Middle frontal gyrus (tissue), 1 donor: ENCODE data around the gene CDCA5.

Experiments
- DNase-seq: peaks from one replicate; pipeline ENCODE4 v3.0.0-alpha.2; 2015; ENCODE audit warnings: low spot score; ENCODE audit errors: extremely low spot score

CDCA5 gene

DNA sequence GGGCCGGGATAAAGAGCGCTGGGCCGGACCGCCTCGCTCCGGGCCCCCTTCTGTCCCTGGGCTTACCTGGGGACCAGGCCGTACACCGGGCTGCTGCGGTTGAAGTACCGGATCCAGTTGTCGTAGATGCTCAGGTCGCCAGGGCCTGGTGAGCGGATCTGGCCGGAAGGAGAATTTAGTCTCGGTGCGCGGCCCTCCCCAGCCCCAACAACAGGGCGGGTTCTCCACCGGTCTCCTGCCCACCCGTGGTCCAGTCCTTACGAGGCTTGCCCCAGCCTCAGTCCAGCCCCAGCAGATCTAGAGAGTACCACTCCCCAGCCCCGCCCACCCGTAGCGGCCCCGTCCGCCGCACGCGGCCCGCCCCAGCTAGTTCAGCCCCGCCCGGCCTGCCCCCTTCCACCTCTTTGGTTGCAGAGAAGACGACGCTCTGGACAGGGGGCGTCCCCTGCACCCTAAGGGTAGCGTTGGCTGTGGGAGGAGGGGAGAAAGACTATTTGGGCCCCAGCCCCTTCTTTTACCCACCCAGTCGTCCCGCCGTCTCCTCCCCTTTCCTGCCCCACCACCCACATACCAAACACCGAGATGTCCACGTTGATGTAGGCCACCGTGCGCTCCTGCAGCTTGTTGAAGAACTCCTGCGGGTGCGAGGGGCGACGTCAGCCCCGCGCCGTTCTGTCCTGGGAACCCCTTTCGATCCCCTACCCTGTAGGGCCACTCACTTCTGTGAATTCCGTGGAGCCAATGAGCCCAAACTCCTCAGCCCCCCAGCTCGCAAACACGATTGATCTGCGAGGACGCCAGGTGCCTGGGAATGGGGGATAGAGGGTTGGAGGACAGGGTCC, 36.0 kb downstream of the CDCA5 start:
- no peak for DNase-seq

DNA sequence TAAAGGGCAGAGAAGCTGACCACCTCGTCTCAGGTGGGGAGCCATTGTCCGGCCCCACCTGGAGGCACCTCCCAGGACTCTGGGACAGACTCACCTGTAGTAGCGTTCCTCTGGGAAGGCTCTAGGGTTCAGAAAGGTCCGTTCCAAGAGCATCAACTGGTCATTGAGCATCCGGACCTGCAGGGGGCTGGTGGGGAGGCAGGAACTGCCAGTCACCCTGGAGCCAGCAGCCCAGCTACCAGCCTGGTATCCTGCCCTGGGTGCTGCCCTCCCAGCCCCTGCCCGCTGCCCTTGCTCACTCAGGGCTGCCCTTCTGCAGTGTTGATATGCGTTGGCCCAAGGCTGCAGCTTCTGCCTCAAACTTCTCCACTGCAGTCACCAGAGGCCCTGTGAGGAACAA, 38.1 kb downstream of the CDCA5 start:
- DNase-seq = no peak

DNA sequence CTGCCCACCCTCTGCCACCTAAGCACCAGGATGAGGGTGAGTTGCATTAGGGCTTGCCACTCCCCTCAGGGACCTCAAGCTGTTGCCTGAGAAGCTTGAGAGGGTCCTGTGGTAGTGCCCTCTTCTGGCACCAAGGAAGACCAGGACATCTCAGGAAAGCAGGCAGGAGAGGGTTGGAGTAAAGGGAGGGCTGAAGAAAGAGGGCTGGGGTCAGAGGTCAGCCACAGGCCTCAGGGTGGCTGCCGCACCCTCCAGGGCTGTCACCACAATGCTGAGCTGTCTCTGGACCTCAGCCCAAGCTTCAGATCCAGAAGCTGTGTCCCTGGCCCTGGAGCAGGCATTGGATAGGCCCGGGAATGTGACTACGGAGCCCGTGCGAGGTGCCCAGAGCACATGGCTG, 38.8 kb downstream of the CDCA5 start:
- no peak for DNase-seq

DNA sequence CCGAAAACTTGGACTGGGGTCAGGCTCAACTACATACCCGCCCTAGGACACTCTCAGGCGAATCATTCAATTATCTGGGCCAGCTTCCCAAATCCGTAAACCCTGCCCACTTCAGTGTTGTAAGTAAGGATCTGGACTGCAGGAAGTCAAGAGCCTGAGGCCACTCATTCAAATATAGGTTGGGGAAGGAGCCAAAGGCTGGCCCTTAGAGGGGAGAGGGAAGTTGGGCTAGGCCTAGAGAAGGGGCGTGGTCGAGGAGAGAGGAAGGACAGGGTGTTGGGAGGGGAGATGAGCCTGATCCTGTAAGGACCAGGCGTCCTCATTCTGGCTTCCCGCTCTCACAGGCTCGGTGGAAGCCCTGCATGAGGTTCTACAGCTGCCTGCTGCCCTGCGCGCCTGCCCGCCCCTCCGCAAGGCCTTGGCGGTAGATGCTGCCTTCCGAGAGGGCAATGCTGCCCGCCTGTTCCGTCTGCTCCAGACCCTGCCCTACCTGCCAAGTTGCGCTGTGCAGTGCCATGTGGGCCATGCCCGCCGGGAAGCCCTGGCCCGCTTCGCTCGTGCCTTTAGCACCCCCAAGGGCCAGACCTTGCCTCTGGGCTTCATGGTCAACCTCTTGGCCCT, 39.8 kb downstream of the CDCA5 start:
- no peak for DNase-seq

DNA sequence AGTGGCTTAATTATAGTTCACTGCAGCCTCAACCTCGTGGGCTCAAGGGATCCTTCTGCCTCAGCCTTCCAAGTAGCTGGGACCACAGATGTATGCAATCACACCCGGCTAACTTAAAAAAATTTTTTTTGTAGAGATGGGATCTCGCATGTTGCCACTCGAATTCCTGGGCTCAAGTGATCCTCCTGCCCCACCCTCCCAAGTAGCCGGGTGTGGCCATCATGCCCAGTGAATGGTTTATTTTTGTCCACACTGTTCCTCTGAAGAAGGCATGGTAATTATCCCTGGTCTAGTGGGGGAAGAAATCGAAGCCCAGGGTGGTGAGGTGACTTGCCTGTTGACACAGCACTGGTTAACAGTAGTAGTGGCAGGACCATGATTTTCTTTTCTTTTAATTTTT, 40.9 kb downstream of the CDCA5 start:
- DNase-seq = no peak

DNA sequence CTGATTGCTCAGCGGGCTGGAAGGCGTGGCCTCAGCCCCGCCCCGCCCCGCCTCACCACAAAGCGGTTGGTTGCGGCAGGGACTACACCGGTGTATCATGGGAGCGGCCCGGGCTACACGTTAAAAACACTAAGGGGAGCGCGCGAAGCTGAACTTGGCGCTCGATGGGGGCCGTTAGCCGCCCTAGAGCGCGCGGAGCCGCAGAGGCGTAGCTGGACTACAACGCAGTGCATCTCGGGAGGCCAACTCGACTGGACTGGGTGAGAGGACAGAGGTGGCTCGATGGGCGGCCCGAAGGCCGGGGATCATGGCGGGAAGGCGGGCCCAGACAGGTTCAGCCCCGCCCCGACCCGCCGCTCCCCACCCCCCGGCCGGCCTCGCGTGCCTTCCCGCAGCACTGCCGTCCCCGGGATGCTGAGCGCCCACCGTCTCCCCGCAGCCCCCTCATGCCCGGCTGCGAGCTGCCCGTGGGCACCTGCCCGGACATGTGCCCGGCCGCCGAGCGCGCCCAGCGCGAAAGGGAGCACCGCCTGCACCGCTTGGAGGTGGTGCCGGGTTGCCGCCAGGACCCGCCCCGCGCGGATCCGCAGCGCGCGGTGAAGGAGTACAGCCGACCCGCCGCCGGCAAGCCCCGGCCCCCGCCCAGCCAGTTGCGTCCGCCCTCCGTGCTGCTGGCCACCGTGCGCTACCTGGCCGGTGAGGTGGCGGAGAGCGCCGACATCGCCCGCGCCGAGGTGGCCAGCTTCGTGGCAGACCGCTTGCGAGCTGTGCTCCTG, 42.8 kb downstream of the CDCA5 start, which contains the start of gene SAC3D1:
Gene SAC3D1, plus strand, starts transcription at position 364 of the 776 bp plus-strand sequence. Its CDS starts 83 bp downstream, at position 447.
- DNase-seq = peak; percentile 76

DNA sequence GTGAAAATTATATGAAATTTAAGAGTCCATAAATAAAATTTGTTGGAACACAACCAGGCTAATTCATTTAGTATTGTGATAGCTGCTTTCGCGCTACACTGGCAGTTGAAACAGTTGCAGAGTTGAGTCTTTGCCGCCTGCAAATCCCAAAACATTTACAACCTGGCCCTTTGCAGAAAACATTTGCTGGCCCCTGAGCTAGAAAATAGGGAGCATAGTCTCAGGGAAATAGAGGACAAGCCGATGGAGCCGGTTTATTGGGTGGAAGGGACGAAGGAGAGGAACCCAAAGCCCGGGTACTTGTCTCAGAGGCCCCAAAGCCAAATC, 43.4 kb downstream of the CDCA5 start:
- peak; percentile 3 for DNase-seq

DNA sequence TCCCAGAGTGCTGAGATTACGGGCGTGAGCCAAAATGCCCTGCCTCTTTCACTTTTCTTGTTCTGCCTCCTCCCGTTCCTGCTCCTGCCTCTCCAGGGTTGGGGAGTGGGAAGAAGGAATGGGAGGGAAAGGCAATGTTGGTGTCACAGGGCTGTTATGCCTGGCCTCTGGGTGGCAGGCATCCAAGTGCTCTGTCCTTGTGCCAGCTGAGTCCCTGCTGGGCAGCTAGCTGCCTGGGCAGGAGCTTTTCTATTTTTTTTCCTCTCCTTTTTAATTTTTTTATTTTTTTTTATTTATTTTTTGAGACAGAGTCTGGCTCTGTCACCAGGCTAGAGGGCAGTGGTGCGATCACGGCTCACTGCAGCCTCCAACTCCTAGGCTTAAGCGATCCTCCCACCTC, 46.9 kb downstream of the CDCA5 start:
- DNase-seq = no peak

DNA sequence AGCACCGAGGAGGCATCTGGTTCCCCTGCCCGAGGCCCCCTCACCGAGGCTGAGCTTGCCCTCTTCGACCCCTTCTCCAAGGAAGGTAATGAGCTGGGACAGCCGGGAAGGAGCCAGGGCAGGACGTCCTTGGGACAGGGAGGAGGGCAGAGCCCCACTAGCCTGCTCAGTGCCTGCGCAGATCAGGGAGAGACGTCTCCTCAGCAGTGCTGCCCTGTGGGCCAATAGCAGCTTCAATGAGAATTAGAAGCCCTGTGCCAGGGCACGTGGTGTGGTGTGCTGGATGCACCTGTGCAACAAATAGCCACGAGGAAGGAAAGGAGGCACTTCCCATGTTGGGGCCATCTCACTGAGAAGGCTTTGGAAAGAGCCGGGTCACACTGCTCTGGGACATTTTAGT, 48.3 kb downstream of the CDCA5 start:
- DNase-seq = no peak

DNA sequence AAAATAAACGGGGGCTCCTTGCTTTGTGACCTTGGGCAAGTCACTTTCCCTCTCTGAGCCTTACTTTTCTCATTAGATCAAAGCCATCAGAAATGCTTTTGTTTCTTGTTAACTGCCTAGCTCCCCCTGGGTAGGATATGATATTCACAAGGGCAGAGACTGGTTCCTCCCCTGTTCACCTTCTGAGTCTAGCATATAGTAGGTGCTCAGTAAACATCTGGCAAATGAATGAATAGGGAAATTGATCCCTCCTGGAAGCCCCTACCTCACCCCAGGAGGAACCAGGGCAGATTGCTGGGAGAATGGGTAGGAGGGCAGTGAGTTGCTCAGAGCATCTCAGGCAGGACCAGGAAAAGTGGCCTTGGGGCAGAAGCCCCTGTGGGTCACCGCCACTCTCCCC, 49.4 kb downstream of the CDCA5 start:
- no peak for DNase-seq

DNA sequence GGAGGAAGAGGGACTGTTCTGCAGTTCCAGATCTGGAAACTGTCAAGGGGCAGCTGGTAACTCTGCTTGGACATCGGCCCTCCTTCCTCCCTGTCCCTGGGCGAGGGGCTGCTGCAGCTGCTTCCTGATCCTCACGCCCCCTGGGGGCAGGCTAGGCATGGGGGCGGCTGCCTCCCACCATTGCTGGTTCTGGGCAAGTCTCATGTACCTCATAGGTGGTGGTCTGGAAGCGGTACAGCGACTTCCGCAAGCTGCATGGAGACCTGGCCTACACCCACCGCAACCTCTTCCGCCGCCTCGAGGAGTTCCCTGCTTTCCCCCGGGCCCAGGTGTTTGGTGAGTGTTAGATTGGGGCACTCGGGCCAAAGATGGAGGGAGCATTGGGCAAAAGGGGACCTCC, 51.6 kb downstream of the CDCA5 start:
- DNase-seq = no peak
